Adipose tissue (tissue), 3 donors: ENCODE results near the gene CD300C. TPM values are rescaled to one million over a fixed set of nuclear protein-coding genes. Genes with fewer than 3 reads are reported as not detected.
"Not testable (repeated sequence)": the region's sequence is repeated elsewhere in the genome, so short reads cannot be mapped to it uniquely, and the experiment has no call there.

Source experiments
- H3K27ac ChIP-seq: one replicate; pipeline ENCODE4 v1.5.1; 2013; ENCODE audit warnings: low read depth, low read length
- WGBS, 3 donors: extraction: QIAGEN DNeasy Blood & Tissue Kit; methylation state at CpG; one replicate each; pipeline ENCODE4 v1.1.7; 2013; 5-methylcytosine and 5-hydroxymethylcytosine counted together
- polyA plus RNA-seq, 3 donors: library from polyadenylated mRNA; stranded (reverse); fragments of 200-250 nt; gene quantifications; one replicate each; pipeline ENCODE4 v1.2.3, GENCODE V29; 2013
- donor health status: healthy with polysubstance abuse.
- donor health status: Bipolar disorder and iron deficiency.
- donor health status: healthy.

CD300C gene
- polyA plus RNA-seq, 3 donors, result 0.37 to 4.2 (median 0.45) TPM

DNA sequence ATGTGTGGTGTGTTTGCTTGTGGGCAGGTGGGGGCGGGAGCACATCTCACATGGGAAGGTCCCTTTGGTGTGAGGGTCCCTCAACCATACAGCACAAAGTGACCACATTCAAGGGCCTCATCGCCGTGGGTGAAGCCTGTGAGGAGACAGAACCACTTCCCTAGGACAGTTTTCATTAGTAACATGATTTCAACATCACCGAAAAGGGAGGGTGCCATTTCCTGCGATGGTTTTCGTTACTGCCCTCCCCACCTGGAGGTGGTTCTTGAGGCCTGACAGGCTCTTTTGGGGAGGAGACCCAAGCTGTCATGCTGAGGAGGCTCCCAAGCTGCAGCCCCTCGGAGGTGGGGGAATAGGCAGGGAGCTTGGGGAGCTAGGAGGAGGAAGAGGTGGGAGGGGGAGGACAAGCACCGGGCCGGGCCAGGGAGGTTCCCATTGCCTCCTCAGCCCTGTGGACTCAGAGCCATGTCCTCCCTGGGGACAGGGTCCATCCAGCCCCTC is 24.2 kb downstream of the CD300C start:
- 46 to 73% (median 55%) methylated on average over 9 of the region's 9 CpGs for WGBS, 3 donors
- H3K27ac ChIP-seq, result no peak overlapping the region

DNA sequence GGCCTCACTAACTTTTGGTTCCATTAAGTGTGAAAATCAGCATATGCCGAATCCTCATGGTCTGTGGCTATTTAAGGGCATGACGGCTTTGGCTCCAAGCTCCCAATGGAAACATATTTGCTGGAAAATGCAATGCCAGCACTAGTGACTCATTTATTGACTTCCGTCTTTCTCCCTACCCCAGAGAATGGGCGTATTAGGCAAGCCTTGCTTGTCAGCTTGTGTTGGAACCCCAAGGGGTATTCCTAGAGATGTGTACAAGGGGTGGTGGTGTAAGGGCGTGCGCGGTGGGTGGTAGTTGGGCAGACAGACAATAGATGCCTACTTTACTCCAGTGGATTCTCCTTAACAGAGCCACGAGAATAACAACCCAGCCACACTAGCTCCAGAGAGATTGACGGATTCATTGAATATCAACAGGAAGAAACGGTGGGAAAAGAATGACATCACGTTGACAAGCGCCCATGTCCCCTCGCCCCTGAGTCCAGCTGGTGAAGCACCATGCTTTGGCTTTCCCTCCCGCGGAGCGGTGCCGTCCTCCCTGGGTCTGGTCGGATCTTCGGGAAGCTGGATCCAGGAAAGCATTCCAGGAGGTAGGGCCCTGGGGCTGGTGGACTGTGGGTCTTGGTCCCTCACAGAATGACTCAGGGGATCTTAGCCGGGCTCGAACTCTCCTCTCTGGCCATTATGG is 25.0 kb downstream of the CD300C start:
- WGBS, 3 donors, result 71 to 87% (median 72%) methylated on average over 21 of the region's 21 CpGs
- no peak overlapping the region for H3K27ac ChIP-seq

DNA sequence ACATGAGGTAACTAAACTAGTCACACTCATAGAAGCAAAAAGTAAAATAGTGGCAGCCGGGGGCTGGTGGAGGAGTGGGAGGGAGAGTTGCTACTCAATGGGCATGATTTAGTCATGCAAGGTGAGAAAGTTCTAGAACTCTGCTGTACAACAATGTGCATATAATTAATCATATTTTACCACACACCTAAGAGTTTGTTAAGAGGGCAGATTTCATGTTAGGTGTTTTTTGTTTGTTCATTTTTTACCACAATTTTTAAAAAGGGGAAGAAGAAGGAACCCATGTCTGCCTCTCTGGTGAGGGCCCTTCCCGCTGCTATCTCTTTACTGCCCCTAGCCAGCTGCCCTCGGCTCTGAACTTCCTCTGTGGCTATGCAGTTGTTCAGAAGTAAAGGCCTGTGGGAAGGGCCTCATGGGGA is 25.9 kb downstream of the CD300C start:
- 52 to 66% (median 54%) methylated on average over 3 of the region's 3 CpGs for WGBS, 3 donors
- no peak overlapping the region for H3K27ac ChIP-seq

DNA sequence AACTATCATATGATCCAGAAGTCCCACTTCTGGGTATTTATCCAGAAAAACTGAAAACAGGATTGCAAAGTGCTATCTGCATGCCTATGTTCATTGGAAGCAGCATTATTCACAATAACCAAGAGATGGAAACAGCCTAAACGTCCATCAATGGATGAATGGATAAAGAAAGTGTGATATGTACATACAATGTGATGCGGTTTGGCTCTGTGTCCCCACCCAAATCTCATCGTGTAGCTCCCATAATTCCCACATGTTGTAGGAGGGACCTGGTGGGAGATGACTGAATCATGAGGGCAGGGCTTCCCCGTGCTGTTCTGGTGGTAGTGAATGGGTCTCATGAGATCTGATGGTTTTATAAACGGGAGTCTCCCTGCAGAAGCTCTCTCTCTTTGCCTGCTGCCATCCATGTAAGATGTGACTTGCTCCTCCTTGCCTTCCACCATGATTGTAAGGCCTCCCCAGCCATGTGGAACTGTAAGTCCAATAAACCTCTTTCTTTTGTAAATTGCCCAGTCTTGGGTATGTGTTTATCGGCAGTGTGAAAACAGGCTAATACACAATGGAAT is 27.4 kb downstream of the CD300C start:
- H3K27ac ChIP-seq, result not testable (repeated sequence)
- WGBS, 3 donors, result 71 to 83% (median 82%) methylated on average over 6 of the region's 6 CpGs

GRCh38 chr17:74516561-74517328 is 29.2 kb downstream of the CD300C start:
- WGBS, 3 donors, result 82 to 91% (median 88%) methylated on average over 3 of the region's 3 CpGs
- H3K27ac ChIP-seq, result no peak overlapping the region

- WGBS, 3 donors, result 66 to 78% (median 69%) methylated on average over 4 of the region's 4 CpGs
- H3K27ac ChIP-seq, result no peak overlapping the region
Measured at GRCh38 chr17:74515941-74516340, 30.0 kb downstream of the CD300C start.

GRCh38 chr17:74514632-74515334 is 31.1 kb downstream of the CD300C start:
- H3K27ac ChIP-seq, result no peak overlapping the region
- 91 to 97% (median 95%) methylated on average over 10 of the region's 10 CpGs for WGBS, 3 donors

DNA sequence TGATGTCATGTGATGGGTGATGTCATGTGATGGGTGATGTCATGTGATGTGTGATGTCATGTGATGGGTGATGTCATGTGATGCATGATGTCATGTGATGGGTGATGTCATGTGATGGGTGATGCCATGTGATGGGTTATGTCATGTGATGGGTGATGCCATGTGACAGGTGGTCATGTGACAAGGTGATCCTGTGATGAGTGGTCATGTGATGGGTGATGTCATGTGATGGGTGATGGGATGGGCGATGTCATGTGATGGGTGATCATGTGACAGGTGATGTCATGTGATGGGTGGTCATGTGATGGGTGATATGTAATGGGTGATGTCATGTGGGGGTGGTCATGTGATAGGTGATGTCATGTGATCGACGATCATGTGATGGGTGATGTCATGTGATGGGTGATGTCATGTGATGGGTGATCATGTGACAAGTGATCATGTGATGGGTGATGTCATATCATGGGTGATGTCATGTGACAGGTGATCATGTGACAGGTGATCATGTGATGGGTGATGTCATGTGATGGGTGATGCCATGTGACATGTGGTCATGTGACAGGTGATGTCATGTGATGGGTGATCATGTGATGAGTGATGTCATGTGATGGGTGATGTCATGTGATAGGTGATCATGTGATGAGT is 31.8 kb downstream of the CD300C start:
- no peak overlapping the region for H3K27ac ChIP-seq
- 22 to 98% (median 88%) methylated on average over 3 of the region's 3 CpGs for WGBS, 3 donors

DNA sequence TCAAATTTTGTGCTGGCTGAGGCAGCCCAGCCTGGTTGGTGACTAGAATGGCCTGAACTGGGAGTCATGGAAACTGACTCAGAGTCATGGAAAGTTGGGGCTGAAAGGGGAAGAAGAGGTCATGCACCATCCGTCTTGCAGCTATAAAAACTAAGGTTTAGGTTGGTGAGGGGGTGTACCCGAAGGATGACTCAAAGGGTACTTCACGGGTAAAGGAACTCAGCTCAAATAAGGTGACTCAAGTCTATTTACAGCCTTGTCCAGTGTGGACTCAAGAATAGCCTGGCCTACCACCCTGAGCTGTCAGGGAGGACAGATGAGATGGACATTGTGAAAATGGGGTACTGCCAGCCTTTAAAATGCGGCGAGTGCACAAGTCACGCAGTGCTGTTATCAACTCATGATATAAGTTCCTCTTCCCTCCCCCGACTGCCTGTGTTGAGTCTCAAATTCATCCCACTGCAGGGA is 33.3 kb downstream of the CD300C start:
- WGBS, 3 donors, result 45 to 74% (median 68%) methylated on average over 7 of the region's 7 CpGs
- no peak overlapping the region for H3K27ac ChIP-seq

- H3K27ac ChIP-seq, result no peak overlapping the region
- 80 to 84% (median 80%) methylated on average over 2 of the region's 2 CpGs for WGBS, 3 donors
Measured at GRCh38 chr17:74512036-74512435, 33.9 kb downstream of the CD300C start.

GRCh38 chr17:74508156-74508555 is 37.8 kb downstream of the CD300C start:
- H3K27ac ChIP-seq, result no peak overlapping the region

GRCh38 chr17:74503949-74504348 is 42.0 kb downstream of the CD300C start:
- 49 to 83% (median 54%) methylated on average over 5 of the region's 5 CpGs for WGBS, 3 donors
- not testable (repeated sequence) for H3K27ac ChIP-seq

GRCh38 chr17:74502861-74503260 is 43.1 kb downstream of the CD300C start:
- WGBS, 3 donors, result 70 to 80% (median 77%) methylated on average over 6 of the region's 6 CpGs
- no peak overlapping the region for H3K27ac ChIP-seq

- H3K27ac ChIP-seq, result no peak overlapping the region
- 78 to 86% (median 86%) methylated on average over 3 of the region's 3 CpGs for WGBS, 3 donors
Measured at GRCh38 chr17:74499992-74500391, 45.9 kb downstream of the CD300C start.

GRCh38 chr17:74497471-74497870 is 48.4 kb downstream of the CD300C start:
- no peak overlapping the region for H3K27ac ChIP-seq
- 56 to 66% (median 59%) methylated on average over 5 of the region's 5 CpGs for WGBS, 3 donors

DNA sequence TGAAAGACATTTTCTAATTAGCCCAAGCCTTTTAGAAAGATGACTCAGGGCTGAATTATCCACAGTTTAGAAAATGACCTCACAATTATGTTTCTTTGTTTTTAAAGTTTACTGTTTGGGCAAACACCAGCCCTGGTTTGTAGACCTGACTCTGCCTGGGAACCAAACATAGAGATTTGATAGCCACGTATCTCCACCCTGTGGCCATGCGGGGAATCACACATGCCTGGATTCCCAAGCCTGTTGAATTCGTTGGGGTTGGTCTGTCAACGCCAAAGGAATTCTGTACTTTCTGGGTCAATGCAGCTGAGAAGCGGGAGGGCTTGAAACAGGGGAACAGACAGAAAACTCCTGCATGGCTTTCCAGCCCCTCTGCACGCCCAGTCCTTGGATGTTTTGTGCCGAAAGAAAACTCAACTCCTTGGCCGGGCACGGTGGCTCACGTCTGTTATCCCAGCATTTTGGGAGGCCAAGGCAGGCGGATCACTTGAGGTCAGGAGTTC is 52.5 kb downstream of the CD300C start:
- H3K27ac ChIP-seq, result no peak overlapping the region
- WGBS, 3 donors, result 32 to 41% (median 37%) methylated on average over 11 of the region's 11 CpGs

DNA sequence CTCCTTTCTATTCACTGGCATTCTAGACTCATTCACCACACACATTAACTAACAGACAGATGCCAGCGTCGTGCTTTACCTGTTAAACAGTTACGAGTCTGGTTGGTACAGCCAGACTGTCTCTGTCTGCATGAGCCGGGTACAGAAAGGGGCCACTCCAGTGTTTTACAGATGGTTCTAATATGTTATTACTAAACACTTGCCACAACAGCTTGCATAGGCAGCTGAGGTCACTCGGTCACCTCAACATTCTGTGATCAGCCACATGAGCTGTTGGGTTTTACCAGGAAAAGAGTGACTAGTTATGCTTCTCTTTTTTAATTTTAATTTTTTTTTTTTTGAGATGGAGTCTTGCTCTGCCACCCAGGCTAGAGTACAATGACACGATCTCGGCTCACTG is 54.3 kb downstream of the CD300C start:
- WGBS, 3 donors, result 68 to 83% (median 79%) methylated on average over 7 of the region's 7 CpGs
- H3K27ac ChIP-seq, result no peak overlapping the region
